SK-N-SH (cell line): Measurements from ENCODE around the gene EVPL.

Experiments used
- ELF1 ChIP-seq: IDR thresholded peaks from 2 replicates; pipeline ENCODE4 v1.4.0; 2012
- EZH2phosphoT487 ChIP-seq: fragments of 200-600 bp; sonication (generic); IDR thresholded peaks from 2 replicates; pipeline ENCODE4 v1.6.1; 2017; ENCODE audit warnings: low read depth, mixed run types, mild to moderate bottlenecking, antibody characterized with exemption, moderate library complexity, borderline replicate concordance
- POLR2AphosphoS5 ChIP-seq: IDR thresholded peaks from 2 replicates; pipeline ENCODE4 v1.6.1; 2012; ENCODE audit warnings: low read depth, low read length
- TAF1 ChIP-seq: IDR thresholded peaks from 2 replicates; pipeline ENCODE4 v1.6.1; 2012; ENCODE audit warnings: low read depth, mild to moderate bottlenecking, low read length, moderate library complexity, borderline replicate concordance
- TF ChIP-seq, protein P1 (sequence below): fragments of 200-600 bp; sonication (generic); IDR thresholded peaks from 2 replicates; pipeline ENCODE4 v1.6.1; 2017; ENCODE audit warnings: antibody characterized with exemption, mild to moderate bottlenecking, moderate library complexity

DNA sequence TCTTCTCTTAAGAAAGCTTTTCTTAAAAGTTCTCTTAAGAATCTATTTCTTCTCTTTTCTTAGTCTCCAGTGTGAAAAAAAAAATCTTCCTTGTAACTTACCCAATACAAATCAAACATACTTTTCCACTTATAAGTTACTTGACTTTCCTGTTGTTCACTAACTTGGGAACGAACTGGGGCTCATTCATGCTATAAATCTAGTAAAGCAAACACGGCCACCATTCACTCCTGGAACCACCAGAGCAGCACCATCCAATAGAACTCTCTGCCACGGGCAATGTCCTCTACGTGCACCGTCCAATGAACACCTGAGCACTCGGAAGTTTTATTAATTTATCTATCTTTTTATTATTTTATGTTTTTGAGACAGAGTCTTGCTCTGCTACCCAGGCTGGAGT lies 24.5 kb upstream of the EVPL start:
- TF ChIP-seq EZH2phosphoT487 (no peak), POLR2AphosphoS5 (no peak), TAF1 (no peak), ELF1 (no peak)
- TF ChIP-seq, protein P1, sequence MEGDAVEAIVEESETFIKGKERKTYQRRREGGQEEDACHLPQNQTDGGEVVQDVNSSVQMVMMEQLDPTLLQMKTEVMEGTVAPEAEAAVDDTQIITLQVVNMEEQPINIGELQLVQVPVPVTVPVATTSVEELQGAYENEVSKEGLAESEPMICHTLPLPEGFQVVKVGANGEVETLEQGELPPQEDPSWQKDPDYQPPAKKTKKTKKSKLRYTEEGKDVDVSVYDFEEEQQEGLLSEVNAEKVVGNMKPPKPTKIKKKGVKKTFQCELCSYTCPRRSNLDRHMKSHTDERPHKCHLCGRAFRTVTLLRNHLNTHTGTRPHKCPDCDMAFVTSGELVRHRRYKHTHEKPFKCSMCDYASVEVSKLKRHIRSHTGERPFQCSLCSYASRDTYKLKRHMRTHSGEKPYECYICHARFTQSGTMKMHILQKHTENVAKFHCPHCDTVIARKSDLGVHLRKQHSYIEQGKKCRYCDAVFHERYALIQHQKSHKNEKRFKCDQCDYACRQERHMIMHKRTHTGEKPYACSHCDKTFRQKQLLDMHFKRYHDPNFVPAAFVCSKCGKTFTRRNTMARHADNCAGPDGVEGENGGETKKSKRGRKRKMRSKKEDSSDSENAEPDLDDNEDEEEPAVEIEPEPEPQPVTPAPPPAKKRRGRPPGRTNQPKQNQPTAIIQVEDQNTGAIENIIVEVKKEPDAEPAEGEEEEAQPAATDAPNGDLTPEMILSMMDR = no peak
